HG02642 (cell line): ENCODE data around the gene MAP7D1.

ENCODE experiments used
- ATAC-seq: cut with Tn5 transposase; IDR thresholded peaks from one replicate; pipeline ENCODE4 v1.9.1; 2021; ENCODE audit warnings: mild to moderate bottlenecking; ENCODE audit not compliant: unreplicated experiment, poor library complexity

Gene MAP7D1

GRCh38 chr1:36155408-36156328 lies at the start of gene MAP7D1:
MAP7D1 (plus strand) TSS chr1:36156160; CDS start chr1:36156418, 258 bp downstream.
- ATAC-seq, result peak; percentile 56

GRCh38 chr1:36106269-36106668 lies 49.7 kb upstream of the MAP7D1 start:
- no peak for ATAC-seq

GRCh38 chr1:36107394-36107793 lies 48.6 kb upstream of the MAP7D1 start:
- no peak for ATAC-seq

- ATAC-seq, result no peak
These were observed 47.6 kb upstream of the MAP7D1 start for GRCh38 chr1:36108314-36108713.

- no peak for ATAC-seq
These were observed 46.8 kb upstream of the MAP7D1 start for GRCh38 chr1:36109041-36109679.

- ATAC-seq, result no peak
These were observed 44.8 kb upstream of the MAP7D1 start for GRCh38 chr1:36111151-36111550.

- ATAC-seq, result no peak
These were observed 43.1 kb upstream of the MAP7D1 start for GRCh38 chr1:36112823-36113222.

- ATAC-seq, result no peak
These were observed 41.6 kb upstream of the MAP7D1 start for GRCh38 chr1:36114371-36114770.

- ATAC-seq, result no peak
These were observed 40.7 kb upstream of the MAP7D1 start for GRCh38 chr1:36115200-36115669.

GRCh38 chr1:36115931-36116330 lies 40.0 kb upstream of the MAP7D1 start:
- ATAC-seq, result no peak

- no peak for ATAC-seq
These were observed 39.1 kb upstream of the MAP7D1 start for GRCh38 chr1:36116901-36117300.

- ATAC-seq, result no peak
These were observed 37.3 kb upstream of the MAP7D1 start for GRCh38 chr1:36118447-36119204.

- no peak for ATAC-seq
These were observed 36.5 kb upstream of the MAP7D1 start for GRCh38 chr1:36119456-36119855.

GRCh38 chr1:36122062-36123030 lies 33.6 kb upstream of the MAP7D1 start:
- ATAC-seq, result no peak

GRCh38 chr1:36123356-36123755 lies 32.6 kb upstream of the MAP7D1 start:
- ATAC-seq, result no peak

GRCh38 chr1:36124404-36125128 lies 31.4 kb upstream of the MAP7D1 start:
- ATAC-seq, result no peak

GRCh38 chr1:36125129-36125991 lies 30.6 kb upstream of the MAP7D1 start, which contains the start of gene COL8A2:
COL8A2 (minus strand) TSS chr1:36125222; CDS start chr1:36100242, 24,980 bp downstream.
- ATAC-seq, result no peak
